ENCODE results near the gene MNX1. TPM values are rescaled to one million over a fixed set of nuclear protein-coding genes. Genes with fewer than 3 reads are reported as not detected.

Gene MNX1
- total RNA-seq, 2 experiments from 2014 or later, result not detected

DNA sequence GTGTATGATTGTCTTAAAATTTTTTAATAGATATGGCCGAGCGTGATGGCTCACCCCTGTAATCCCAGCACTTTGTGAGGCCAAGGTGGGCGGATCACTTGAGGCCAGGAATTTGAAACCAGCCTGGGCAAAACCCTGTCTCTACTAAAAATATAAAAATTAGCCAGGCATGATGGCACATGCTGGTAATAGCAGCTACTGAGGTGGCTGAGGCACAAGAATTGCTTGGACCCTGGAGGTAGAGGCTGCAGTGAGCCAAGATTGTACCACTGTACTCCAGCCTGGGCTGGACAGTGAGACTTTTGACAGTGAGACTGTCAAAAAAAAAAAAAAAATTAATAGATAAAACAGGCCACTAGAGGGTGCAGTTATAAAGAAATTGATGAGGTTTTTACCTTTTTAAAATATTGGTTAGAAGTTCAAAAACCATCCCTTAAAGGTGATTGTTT, 40.5 kb downstream of the MNX1 start:
- no peaks in the 10 kb centered on the region for H3K9me3 Mint-ChIP-seq (ENCODE audit: low read depth)
- DNase-seq, result no peak
- peak; percentile 30 for ATAC-seq
- H3K27me3 Mint-ChIP-seq, result no peaks in the 10 kb centered on the region
- H3K36me3 Mint-ChIP-seq, result peaks cover 12% of the 10 kb centered on the region
- H3K4me3 Mint-ChIP-seq, result no peak overlapping the region
- no peaks in the 10 kb centered on the region for H3K4me1 Mint-ChIP-seq
- no peak overlapping the region for H3K27ac Mint-ChIP-seq
- CTCF ChIA-PET, result interaction anchor here (0.7 to 2.2 kb wide), 6 partner anchors 20 to 304 kb away, joined by 3 to 15 read pairs (median 3); partner anchors contain the start of gene NOM1

DNA sequence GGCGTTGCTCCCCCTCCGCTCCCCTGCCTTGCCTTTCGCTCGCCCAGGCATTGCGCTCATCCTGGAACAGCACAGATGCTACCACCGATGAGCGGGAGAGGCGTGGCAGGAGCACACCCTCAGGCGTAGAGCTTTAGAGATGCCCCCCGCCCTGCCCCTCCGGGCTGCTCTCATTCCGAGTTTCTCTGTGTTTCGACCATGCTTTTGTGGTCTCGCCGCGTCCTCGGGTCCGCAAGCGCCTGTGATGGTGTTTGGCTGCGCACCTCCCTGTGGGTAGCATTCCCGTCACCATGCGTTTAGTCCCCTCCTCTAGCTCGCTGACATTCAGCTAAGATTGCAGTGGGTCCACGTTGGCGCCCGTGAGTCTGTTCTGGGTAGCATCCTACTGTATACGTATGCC, 42.3 kb downstream of the MNX1 start:
- ATAC-seq (no peak), DNase-seq (no peak)
- Mint-ChIP-seq H3K4me3 (no peak overlapping the region), H3K27ac (no peak overlapping the region), H3K36me3 (peaks cover 19% of the 10 kb centered on the region), H3K9me3 (ENCODE audit: low read depth) (no peaks in the 10 kb centered on the region), H3K4me1 (no peaks in the 10 kb centered on the region), H3K27me3 (no peaks in the 10 kb centered on the region)
- CTCF ChIA-PET, result interaction anchor here (1.4 to 1.8 kb wide), 2 partner anchors 19 to 305 kb away, joined by 4 to 6 read pairs; partner anchors contain the start of gene NOM1

DNA sequence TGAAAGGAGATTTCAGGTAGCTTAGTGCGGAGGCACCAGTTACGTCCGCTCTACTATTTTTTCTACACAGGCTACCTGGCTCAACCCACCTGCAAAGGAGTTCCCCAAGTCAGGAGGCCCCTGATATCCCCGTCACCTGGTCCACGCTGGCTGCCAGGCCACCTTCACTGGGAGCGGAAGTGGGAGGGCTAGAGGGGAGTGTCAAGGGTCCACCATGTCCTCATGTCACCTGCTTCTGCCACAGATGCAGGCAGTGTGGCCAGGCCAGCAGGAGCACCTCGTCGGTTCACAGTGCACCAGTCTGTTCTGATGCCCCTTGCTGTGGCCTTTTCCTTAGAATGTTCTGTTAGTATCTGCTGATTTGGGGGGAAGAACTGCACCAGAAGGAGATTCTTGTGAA, 44.1 kb downstream of the MNX1 start:
- Mint-ChIP-seq H3K9me3 (ENCODE audit: low read depth) (no peaks in the 10 kb centered on the region), H3K36me3 (peaks cover 35% of the 10 kb centered on the region), H3K27me3 (no peaks in the 10 kb centered on the region), H3K4me1 (no peaks in the 10 kb centered on the region), H3K4me3 (no peak overlapping the region), H3K27ac (no peak overlapping the region)
- CTCF ChIA-PET, result interaction anchor here (0.8 kb wide), 1 partner anchor 1622 kb away, joined by 3 read pairs; no protein-coding TSS in a partner anchor
- no peak for ATAC-seq
- no peak for DNase-seq

DNA sequence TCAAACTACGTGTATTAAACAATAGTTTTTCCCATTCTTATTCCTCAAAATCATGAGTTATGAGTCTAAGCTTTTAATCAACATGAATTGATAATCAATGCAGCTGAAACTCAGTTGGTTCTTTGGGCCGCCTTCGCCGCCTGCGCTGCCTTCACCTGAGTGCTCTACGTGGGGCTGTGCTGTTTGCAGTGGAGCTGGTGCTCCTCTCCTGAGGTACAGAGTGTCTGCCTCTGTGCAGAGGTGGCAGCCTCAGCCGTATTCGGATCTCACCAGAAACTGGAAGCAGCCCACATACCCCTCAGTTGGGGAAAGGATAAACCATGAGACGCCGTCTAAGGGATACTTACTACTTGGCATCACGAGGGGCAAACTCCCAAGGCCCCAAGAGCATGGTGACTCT, 45.5 kb downstream of the MNX1 start:
- Mint-ChIP-seq H3K27me3 (no peaks in the 10 kb centered on the region), H3K4me3 (no peak overlapping the region), H3K9me3 (ENCODE audit: low read depth) (no peaks in the 10 kb centered on the region), H3K27ac (no peak overlapping the region), H3K36me3 (peaks cover 43% of the 10 kb centered on the region), H3K4me1 (no peaks in the 10 kb centered on the region)
- ATAC-seq (no peak), DNase-seq (no peak)
- CTCF ChIA-PET, result interaction anchor here (2.1 kb wide), 1 partner anchor 16 kb away, joined by 8 read pairs; the partner anchor contains the start of gene NOM1

DNA sequence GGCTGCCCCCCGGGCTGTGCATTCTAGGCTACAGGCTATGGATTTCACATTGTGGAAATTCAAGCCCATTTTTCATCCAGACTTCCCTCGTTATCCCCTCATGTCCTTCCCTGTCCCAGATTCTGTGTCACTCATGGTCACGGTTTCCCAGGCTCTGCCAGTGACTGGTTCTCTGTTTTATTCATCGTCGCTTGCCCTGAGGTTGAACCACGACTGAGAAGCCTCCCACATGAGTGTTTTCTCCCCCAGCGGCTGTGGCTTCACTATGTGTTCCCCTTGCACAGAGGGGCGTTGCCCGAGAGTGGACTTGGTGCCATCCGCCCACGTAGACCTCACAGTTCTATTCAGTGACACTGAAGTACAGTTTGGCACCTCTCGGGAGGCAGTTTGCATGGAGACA, 47.0 kb downstream of the MNX1 start:
- CTCF ChIA-PET, result no interaction called here
- no peak for DNase-seq
- no peaks in the 10 kb centered on the region for H3K9me3 Mint-ChIP-seq (ENCODE audit: low read depth)
- H3K36me3 Mint-ChIP-seq, result peaks cover 51% of the 10 kb centered on the region
- no peak overlapping the region for H3K27ac Mint-ChIP-seq
- ATAC-seq, result no peak
- H3K27me3 Mint-ChIP-seq, result no peaks in the 10 kb centered on the region
- no peaks in the 10 kb centered on the region for H3K4me1 Mint-ChIP-seq
- H3K4me3 Mint-ChIP-seq, result no peak overlapping the region

DNA sequence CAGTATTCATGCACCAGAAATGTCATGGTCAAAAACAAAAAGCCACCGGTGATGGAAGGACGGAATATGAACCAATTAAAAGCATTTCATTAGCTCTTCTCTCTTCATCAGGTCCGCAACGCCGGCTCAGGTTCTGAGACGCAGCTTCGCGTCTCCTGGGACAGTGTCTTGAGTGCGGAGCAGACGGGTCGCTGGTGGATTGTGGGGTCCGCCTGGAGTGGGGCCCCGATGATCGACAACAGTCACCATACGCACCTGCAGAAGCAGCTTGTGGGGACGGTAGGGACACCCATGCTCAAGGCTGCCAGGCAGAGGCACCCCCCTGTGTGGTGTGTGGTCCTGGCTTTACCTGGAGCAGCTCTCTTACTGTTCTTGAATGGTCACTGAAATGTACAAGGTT, 47.6 kb downstream of the MNX1 start:
- Mint-ChIP-seq H3K9me3 (ENCODE audit: low read depth) (no peaks in the 10 kb centered on the region), H3K4me3 (no peak overlapping the region), H3K27me3 (no peaks in the 10 kb centered on the region), H3K4me1 (no peaks in the 10 kb centered on the region), H3K27ac (no peak overlapping the region), H3K36me3 (peaks cover 53% of the 10 kb centered on the region)
- no peak for DNase-seq
- ATAC-seq, result no peak
- CTCF ChIA-PET, result no interaction called here

DNA sequence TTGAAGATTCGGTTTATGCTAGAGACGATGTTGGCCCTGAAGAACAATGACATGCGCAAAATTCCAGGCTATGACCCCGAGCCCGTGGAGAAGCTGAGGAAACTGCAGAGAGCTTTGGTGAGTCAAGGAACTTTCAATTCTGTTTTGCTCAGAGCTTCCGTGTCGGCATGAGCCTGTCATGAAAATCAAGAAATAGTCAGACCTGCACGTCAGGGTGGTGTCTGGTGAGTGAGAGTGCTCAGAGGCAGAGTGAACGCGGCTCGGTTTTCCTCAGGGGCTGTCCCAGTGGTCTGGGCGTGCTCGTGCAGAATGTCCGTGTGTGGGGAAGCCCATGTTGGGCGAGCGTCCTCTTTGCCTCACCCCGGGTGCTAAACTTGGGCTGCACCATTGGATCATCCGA, 48.3 kb downstream of the MNX1 start:
- Mint-ChIP-seq H3K4me3 (no peak overlapping the region), H3K27ac (no peak overlapping the region), H3K4me1 (no peaks in the 10 kb centered on the region), H3K36me3 (peaks cover 55% of the 10 kb centered on the region), H3K9me3 (ENCODE audit: low read depth) (no peaks in the 10 kb centered on the region), H3K27me3 (no peaks in the 10 kb centered on the region)
- no peak for DNase-seq
- no peak for ATAC-seq
- CTCF ChIA-PET, result no interaction called here

DNA sequence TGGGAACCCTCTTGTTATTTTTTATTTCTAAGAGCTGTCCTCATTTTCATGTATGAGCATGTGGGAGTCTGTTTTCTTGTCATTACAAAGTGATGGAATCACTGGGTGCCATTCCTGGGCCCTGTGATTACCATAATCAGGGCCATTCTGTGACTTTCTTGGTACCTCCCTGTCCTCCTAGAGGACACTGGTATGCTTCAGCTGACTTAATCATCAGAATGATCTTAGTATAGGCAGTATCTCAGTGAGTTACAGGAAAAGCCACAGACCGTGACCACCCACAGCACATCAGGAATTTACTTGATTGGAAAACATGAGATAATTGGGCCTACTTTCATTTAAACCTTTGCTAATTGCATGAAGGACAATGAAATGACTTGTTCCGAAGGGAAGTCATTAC, 53.7 kb downstream of the MNX1 start:
- ATAC-seq, result no peak
- no peak for DNase-seq
- Mint-ChIP-seq H3K36me3 (peaks cover 71% of the 10 kb centered on the region), H3K27ac (no peak overlapping the region), H3K9me3 (ENCODE audit: low read depth) (no peaks in the 10 kb centered on the region), H3K4me3 (no peak overlapping the region), H3K27me3 (no peaks in the 10 kb centered on the region), H3K4me1 (peaks cover 28% of the 10 kb centered on the region)
- CTCF ChIA-PET, result no interaction called here

DNA sequence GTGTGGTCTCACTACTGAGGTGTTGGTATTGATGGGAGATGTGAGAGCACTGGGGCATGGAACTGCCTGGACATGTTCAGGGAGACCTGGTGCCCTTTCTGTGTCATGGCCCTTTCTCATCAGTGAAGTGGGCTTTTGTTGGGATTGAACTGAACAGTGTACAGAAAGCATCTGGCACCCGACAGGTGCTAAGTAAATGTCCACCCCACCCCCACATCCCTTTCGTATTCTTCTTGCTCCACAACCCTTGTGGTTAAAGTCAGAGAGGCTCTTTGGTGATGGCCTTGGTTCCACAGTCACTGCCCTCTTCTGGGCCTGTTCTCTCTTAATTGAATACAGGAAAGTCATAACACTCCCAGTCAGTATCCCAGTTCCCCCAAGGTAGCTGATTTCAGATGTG, 55.5 kb downstream of the MNX1 start:
- DNase-seq (no peak), ATAC-seq (no peak)
- Mint-ChIP-seq H3K27me3 (no peaks in the 10 kb centered on the region), H3K27ac (no peak overlapping the region), H3K36me3 (peaks cover 60% of the 10 kb centered on the region), H3K4me3 (no peak overlapping the region), H3K9me3 (ENCODE audit: low read depth) (no peaks in the 10 kb centered on the region), H3K4me1 (peaks cover 43% of the 10 kb centered on the region)
- CTCF ChIA-PET, result no interaction called here

Other genes with a start within 250 kb of the MNX1 start
- gene LMBR1, start 117.5 kb downstream of the MNX1 start, total RNA-seq, result 10 to 100 TPM; 64.0 to 69.8 TPM
- gene NOM1, start 61.0 kb downstream of the MNX1 start, total RNA-seq, result 10 to 100 TPM; 31.9 to 35.0 TPM
- 10 to 100 TPM; 54.8 to 62.1 TPM for gene UBE3C, start 128.3 kb upstream of the MNX1 start, total RNA-seq

All from activated CD8-positive, alpha-beta memory T cell treated with anti-CD3 and anti-CD28 coated beads, Interleukin-2, amount 10 ng/mL, durations not matched to agents 7 days and 5 days (primary cell).